ENCODE results near the gene ACTL7A.
"Not testable (repeated sequence)": the region's sequence is repeated elsewhere in the genome, so short reads cannot be mapped to it uniquely, and the experiment has no call there.

The ACTL7A gene

GRCh38 chr9:108882052-108882888 is 20.2 kb downstream of the ACTL7A start:
- DNase-seq, result no peak

DNA sequence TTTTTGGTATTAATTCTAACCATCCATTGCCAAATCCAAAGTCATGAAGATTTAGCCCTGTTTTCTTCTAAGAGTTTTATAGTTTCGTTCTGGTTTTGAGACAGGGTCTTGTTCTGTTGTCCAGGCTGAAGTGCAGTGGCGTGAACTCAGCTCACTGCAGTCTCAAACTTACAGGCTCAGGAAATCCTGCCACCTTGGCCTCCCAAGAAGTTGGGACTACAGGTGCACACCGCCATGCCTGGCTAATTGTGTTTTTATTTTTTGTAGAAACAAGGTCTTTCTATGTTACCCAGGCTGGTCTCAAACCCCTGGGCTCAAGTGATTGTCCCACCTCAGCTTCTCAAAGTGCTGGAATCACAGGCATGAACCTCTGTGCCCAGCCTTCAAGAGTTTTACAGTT is 21.0 kb downstream of the ACTL7A start:
- no peak for DNase-seq

- DNase-seq, result no peak
These were observed 22.6 kb downstream of the ACTL7A start for GRCh38 chr9:108884701-108885100.

- DNase-seq, result peak; percentile 91
These were observed 23.7 kb downstream of the ACTL7A start for GRCh38 chr9:108885643-108886348.

GRCh38 chr9:108886594-108887271 is 24.7 kb downstream of the ACTL7A start:
- peak; percentile 25 for DNase-seq

- DNase-seq, result peak; percentile 14
These were observed 27.6 kb downstream of the ACTL7A start for GRCh38 chr9:108889649-108890067.

DNA sequence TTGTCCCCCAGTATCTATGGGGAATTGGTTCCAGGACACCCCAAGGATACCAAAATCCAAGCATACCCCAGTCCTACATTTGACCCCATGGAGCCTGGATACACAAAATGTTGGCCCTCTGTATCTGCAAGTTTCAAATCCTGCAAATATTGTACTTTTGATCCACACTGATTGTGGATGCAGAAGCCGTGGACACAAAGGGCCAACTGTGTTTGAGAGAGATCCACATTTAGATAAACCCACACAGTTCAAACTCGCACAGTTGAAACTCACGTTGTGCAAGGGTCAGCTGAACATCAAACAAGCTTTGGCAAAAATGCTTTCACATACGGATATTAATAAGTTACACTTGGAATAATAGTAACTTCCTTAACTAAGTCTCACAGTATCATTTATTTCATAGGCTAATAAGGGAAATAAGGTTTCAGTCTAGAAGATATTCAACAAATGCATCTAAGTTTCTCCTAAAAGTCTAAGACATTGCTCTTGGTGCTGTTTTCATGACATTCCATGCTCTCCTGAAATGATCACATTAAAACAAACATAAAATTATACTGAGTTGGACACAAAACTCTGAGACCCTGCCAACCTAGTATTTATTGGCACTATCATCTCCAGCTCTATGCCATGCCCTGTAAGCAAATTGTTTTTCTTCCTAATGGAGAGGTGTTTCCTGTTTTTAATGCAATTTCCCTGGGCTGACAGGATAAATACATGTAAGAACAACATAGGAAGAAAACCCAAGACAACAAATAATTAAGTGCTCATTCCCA is 32.3 kb downstream of the ACTL7A start:
- DNase-seq, result no peak

DNA sequence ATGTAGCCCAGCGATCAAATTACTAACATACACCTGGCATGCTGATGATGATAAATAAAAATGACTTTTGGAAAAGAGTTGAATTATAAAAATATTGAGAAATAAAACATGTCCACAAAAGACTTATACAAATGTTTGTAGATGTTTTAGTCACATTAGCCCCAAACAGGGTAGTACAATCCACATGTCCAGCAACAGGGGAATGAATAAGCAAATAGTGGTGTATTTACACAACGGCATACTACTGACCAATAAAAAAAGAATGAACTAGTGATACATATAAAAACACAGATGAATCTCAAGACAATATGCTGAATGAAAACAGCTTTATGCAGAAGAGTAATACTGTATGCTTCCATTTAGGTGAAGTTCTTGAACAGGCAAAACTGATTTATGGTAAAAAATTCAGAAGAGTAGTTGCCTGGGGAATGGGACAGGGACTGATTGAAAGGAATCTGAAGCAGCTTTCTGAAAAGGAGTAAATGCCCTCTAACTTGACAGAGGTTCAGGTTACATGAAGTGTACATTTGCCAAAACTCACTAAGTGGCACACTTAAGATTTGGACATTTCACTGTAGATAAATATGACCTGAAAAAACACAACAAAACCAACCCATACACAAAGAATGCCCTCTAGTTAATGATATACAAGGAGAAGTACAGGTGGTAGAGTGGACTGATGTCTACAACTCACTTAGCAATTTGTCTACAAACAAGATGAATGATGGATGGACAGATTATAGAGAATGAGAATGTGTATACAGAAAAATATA is 35.4 kb downstream of the ACTL7A start:
- no peak for DNase-seq

DNA sequence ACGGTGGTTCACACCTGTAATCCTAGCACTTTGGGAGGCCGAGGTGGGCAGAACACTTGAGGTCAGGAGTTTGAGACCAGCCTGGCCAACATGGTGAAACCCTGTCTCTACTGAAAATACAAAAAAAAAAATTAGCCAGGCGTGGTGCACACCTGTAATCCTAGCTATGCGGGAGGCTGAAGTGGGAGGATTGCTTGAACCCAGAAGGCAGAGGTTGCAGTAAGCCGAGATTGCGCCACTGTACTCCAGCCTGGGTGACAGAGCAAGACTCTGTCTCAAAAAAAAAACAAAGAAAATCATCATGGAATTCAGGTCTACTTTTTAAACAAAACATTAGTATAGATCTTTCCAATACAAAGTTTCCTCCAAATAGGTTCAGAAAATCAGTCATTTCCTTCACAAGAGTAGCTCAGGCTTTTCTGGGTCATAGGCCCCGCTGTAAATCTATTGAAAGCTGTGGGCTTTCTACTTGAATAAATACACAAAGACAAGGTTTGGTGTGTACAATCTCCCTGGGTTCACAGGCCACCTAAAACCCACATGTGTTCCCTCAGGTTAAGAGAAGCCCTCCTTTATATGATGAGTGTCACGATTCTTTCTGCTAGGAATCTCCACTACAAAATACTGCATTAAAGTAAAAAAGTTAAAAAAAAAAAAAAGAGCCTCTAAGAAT is 37.1 kb downstream of the ACTL7A start:
- not testable (repeated sequence) for DNase-seq

DNA sequence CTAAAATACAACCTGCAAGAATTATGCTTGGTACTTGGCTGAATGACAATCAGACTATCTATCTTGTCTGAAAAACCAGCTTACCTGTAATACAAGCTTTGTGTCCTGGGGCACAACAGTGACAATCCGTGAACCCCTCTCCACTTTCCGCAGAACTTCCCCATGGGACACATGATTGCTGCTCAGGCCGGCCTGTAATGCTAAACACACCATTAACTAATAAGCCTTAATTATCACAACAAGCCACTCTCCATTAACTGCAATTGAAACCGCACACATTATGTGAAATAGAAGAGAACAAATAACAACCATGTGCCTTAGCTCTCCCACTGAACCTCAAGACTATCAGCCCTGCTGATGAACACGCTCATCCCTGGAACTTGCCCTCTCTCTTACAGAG is 38.1 kb downstream of the ACTL7A start:
- no peak for DNase-seq

DNA sequence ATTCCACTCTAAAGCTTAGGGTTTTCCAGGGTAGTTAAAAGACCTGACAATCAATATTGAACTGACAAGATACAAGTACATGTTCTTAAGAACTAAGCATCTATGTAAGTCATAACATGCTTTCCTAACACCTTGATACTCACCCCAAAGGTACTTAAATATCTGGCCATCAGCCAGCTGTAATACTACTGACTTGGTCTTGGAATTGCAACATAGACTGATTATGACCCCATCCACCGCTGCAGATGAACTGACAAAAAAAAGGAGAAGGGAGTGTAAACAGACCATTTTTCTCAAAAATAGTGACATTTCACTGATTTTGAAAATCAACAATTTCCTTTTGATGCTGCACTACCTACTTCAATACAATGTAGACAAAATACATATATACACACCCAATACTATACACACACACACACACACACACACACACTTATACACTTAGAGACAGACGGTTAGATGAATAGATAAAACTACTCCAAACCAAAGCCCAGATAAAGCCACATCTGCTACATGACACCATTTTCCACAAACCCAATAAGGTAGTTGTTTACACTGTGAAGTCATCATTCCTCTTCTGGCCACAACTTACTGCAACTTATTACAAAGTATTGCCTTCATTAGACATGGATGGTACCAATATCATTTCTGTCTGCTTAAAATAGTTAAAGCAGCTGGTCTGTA is 41.5 kb downstream of the ACTL7A start:
- peak; percentile 72 for DNase-seq

- no peak for DNase-seq
These were observed 42.1 kb downstream of the ACTL7A start for GRCh38 chr9:108904161-108904560.

DNA sequence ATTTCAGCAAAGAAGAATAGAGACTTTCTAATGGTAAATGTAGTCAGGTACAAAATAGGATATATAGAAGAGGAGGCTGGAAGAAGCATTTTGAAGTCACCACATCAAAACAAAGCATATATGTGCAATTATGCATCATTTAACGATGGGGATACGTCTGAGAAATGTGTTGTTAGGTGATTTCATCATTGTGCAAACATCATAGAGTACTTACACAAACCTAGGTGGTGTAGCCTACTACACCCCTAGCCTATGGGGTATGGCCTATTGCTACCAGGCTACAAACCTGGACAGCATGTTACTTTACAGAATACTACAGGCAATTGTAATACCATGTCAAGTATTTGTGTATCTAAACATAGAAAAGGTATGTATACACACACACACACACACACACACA is 43.4 kb downstream of the ACTL7A start:
- peak; percentile 56 for DNase-seq

DNA sequence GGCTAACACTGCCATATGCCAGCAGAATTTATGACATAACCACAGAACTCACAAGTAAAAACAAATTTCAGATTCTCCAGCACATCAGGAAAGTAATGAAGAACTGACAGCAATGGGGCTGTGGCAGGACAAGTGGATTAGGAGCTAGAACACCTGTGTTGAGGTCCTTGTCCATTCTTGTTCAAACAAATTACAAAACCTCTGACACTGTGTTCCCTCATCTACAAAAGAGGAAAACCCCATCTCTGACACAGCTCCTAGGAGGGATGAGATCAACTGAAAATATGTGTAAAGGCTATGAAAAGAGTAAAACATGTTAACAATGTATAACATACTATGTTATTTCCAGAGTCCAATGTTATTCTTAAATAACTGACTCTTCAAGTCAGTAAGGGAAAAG is 48.3 kb downstream of the ACTL7A start:
- peak; percentile 36 for DNase-seq

DNA sequence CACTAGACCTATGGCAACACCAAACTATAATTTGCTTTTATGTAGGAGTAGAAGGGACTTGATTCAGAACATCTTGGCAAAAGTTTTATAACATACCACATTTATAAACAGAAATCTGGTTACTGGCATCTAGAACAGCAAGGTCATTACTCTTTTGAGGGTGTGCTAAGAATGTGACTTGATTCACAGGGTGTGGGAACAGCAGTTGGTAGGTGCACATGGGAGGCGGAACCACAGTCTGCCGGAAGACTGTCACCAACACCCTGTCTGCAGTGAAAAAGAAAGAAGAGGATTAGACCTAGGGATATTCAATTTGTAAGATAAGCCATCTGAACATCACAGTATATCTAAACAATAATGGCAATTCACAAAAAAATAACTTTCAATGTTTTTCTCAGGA is 48.8 kb downstream of the ACTL7A start:
- DNase-seq, result no peak

DNA sequence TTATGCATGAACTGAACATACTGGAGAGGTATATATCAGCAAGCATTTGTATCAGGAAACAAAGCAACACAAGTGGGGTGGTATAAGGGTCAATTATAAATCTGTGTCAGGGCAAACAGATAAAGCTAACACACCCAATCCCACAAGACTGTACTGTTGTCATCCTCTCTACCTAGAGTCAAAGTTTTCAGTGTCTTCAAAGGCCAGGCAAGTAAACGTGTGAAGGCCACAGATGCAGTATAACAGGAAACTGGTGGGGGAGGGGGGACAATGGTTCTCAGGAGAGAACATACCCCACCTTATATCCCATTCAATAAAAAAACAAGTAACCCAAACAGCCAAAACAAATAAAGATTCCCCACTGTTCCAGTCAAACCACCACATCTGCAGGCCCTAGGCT is 49.8 kb downstream of the ACTL7A start:
- DNase-seq, result no peak
